Sigmoid colon (tissue), 4 donors: ENCODE data around the gene ALPK3.

Experiments
- CTCF ChIP-seq, 4 experiments: fragments of 450-650 bp in 3 of 4; fragments of 200-600 bp in 1 of 4; IDR thresholded peaks; one replicate each; pipeline ENCODE4 v1.5.1; 2016 to 2019; ENCODE audit warnings: antibody characterized with exemption in 4 of 4, mild to moderate bottlenecking in 3 of 4, moderate library complexity in 2 of 4
- POLR2A ChIP-seq, 2 donors: fragments of 450-650 bp; IDR thresholded peaks; one replicate each; pipeline ENCODE4 v1.6.1; 2016; ENCODE audit warnings: antibody characterized with exemption in 2 of 2, mild to moderate bottlenecking in 2 of 2, moderate library complexity in 2 of 2
- POLR2AphosphoS5 ChIP-seq, 4 donors: sonication (generic); formaldehyde crosslinking; IDR thresholded peaks; one replicate each; pipeline ENCODE4 v1.6.1; 2017; ENCODE audit warnings: antibody characterized with exemption in 4 of 4

DNA sequence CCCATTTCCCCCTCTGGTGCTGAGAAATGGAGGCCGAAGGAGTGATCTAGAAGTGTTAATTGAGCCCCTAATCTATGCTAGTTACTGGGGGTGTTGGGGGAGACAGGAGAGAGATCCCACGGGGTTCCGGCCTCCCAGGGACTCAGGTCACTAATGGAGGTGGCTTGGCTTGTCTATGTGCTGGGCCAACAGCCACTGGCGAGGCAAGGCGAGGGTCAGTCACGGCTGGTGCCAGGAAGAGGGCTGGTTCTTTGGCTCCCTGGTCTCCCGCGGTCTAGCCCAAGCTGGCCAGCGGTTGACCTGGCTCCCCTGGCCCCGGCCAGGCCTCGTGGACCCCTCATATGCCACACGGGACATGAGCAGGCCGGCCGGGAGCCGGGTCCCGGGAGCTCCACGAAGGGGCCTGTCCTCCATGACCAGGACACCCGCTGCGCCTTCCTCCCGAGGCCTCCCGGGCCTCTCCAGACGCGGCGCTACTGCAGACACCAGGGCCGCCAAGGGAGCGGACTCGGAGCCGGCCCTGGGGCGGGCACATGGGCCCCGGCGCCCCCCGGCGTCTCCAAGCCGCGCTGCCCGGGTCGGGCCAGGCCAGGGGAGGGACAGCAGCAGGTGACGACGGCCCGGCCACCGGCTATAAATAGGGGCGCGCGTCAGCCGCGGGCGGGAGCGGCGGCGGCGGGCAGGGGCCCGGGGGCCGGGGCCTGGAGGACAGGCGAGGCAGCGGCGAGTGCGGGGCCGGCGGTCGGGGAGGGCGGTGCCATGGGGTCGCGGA, at the start of gene ALPK3:
- TF ChIP-seq POLR2AphosphoS5 (IDR thresholded peaks at IDR 0.05), result peak in 1 of 4 donors; percentile 24
- TF ChIP-seq CTCF (IDR thresholded peaks at IDR 0.05), result no peak
- TF ChIP-seq POLR2A (IDR thresholded peaks at IDR 0.05), result no peak
